Activated T-cell treated with anti-CD3 and anti-CD28 coated beads, Interleukin-2, amount 50 U/mL, for 4 hours (primary cell): ENCODE measurements around the gene PDGFRB. TPM values are rescaled to one million over a fixed set of nuclear protein-coding genes. Genes with fewer than 3 reads are reported as not detected.

ENCODE experiments used
- ATAC-seq, 2 donors: fragments of 200-7000 bp; cut with Tn5 transposase; one replicate each; pipeline ENCODE4 v1.10.0; 2021
- DNase-seq: peaks from one replicate; pipeline ENCODE4 v3.0.0-alpha.2; 2020
- H3K27me3 Mint-ChIP-seq: one replicate; pipeline ENCODE4 v1.8.0; 2021; ENCODE audit warnings: low read depth, mixed read lengths
- H3K36me3 Mint-ChIP-seq: one replicate; pipeline ENCODE4 v1.8.0; 2022; ENCODE audit warnings: mixed read lengths; ENCODE audit not compliant: insufficient read depth
- H3K4me1 Mint-ChIP-seq: one replicate; pipeline ENCODE4 v1.8.0; 2021; ENCODE audit warnings: low read depth, mixed read lengths
- H3K4me3 Mint-ChIP-seq: one replicate; pipeline ENCODE4 v1.8.0; 2021; ENCODE audit warnings: mild to moderate bottlenecking, moderate library complexity, mixed read lengths
- H3K9me3 Mint-ChIP-seq: one replicate; pipeline ENCODE4 v1.8.0; 2021; ENCODE audit warnings: mixed read lengths
- total RNA-seq, 3 donors: library from RNA; stranded (reverse); gene quantifications; one replicate each; pipeline ENCODE4 v1.2.1, GENCODE V29; 2021

Gene PDGFRB
- total RNA-seq, 3 donors from 2014 or later = 0.19 to 0.40 (median 0.37) TPM

DNA sequence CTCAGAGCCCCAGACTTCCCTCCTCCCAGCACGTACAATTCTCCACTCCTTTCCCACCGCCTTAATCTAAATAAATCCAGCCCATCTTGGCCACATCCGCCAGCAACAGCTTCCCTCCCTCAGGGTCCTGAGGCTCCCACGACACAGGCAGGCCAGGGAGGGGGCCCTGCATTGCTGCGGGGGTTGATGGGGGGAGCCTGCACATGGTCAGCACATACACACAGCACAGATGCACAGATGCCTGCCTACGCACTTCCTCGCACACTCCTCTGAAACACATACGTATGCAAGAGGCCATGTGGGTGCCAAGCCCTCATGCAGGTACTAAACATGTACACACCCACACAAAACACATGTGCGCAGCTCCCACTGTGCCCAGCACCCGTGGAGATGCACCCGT lies 14.8 kb downstream of the PDGFRB start:
- no peaks in the 10 kb centered on the region for H3K9me3 Mint-ChIP-seq

DNA sequence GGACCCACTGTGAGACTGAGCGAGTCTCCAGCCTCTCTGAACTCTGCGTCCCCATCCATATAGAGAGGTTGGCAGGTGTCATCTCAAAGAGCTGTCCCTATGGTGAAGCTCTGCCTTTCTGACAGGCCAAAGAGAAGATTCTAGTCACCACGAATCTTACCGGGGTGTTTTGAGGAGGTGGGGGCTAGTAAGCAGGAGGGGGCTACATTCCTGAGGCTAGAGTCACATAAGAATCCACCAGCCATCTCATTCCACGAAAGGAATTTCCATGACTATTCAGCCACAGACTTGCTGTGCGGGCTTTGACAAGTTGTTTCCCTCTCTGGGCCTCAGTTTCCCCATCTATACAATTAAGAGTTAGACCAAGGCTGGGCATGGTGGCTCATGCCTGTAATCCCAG lies 16.3 kb downstream of the PDGFRB start:
- ATAC-seq (no peak), DNase-seq (no peak)
- Mint-ChIP-seq H3K9me3 (no peaks in the 10 kb centered on the region), H3K4me1 (no peaks in the 10 kb centered on the region), H3K27me3 (peaks cover 2% of the 10 kb centered on the region), H3K36me3 (no peaks in the 10 kb centered on the region), H3K4me3 (no peak overlapping the region)

More for the DNA sequence above, 14.8 kb downstream of the PDGFRB start:
- no peak for ATAC-seq
- Mint-ChIP-seq H3K36me3 (no peaks in the 10 kb centered on the region), H3K4me3 (no peak overlapping the region), H3K27me3 (peaks cover 2% of the 10 kb centered on the region), H3K4me1 (no peaks in the 10 kb centered on the region)
- no peak for DNase-seq

GRCh38 chr5:150138551-150139265 lies 16.9 kb downstream of the PDGFRB start:
- Mint-ChIP-seq H3K4me3 (no peak overlapping the region), H3K27me3 (peaks cover 2% of the 10 kb centered on the region), H3K4me1 (no peaks in the 10 kb centered on the region), H3K9me3 (no peaks in the 10 kb centered on the region), H3K36me3 (no peaks in the 10 kb centered on the region)
- DNase-seq (no peak), ATAC-seq (no peak)

- ATAC-seq (no peak), DNase-seq (no peak)
- Mint-ChIP-seq H3K4me1 (no peaks in the 10 kb centered on the region), H3K4me3 (no peak overlapping the region), H3K9me3 (no peaks in the 10 kb centered on the region), H3K36me3 (no peaks in the 10 kb centered on the region), H3K27me3 (peaks cover 2% of the 10 kb centered on the region)
These were observed 17.6 kb downstream of the PDGFRB start for GRCh38 chr5:150137997-150138396.

- Mint-ChIP-seq H3K36me3 (no peaks in the 10 kb centered on the region), H3K9me3 (no peaks in the 10 kb centered on the region), H3K4me3 (no peak overlapping the region), H3K27me3 (peaks cover 2% of the 10 kb centered on the region), H3K4me1 (no peaks in the 10 kb centered on the region)
- DNase-seq (no peak), ATAC-seq (no peak)
These were observed 18.3 kb downstream of the PDGFRB start for GRCh38 chr5:150137168-150137957.

GRCh38 chr5:150136305-150137167 lies 19.1 kb downstream of the PDGFRB start:
- peaks cover 2% of the 10 kb centered on the region for H3K27me3 Mint-ChIP-seq
- H3K36me3 Mint-ChIP-seq = no peaks in the 10 kb centered on the region
- no peaks in the 10 kb centered on the region for H3K4me1 Mint-ChIP-seq
- ATAC-seq = no peak
- H3K9me3 Mint-ChIP-seq = no peaks in the 10 kb centered on the region
- no peak overlapping the region for H3K4me3 Mint-ChIP-seq
- no peak for DNase-seq

DNA sequence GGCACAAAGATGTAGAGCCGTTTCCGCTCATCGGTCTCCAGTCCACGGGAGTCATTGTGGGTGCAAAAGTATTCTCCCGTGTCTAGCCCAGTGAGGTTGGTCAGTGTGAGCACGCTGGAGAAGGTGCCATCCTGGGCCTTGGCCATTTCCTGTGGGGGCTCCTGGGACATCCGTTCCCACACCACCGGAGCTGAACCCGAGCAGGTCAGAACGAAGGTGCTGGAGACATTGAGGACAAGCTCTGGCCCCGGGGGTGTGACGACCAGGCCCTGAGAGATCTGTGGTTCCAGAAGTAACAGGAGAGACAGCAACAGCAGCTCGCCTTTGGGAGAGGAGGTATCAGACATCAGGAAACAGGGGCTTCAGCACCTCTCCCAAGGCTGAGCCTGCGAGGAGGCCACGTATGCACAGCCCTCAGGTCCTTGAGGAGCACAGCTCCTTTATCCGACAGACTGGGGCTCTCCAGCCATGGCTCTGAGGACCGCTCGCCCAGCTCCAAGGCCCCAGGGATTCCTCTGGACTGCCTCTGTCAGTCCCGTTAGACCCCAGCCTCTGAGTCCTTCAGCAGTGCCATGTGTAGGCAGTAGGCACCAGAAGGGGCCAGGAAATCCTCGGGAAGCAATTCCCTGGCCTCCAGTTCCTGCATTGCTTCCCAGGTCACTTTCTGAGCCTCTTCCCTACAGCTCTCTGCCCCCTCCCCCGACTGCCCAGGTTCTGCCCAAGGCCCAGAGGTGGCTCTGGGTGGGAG lies 19.9 kb downstream of the PDGFRB start:
- Mint-ChIP-seq H3K9me3 (no peaks in the 10 kb centered on the region), H3K4me3 (no peak overlapping the region), H3K36me3 (no peaks in the 10 kb centered on the region), H3K4me1 (no peaks in the 10 kb centered on the region), H3K27me3 (peaks cover 2% of the 10 kb centered on the region)
- DNase-seq = no peak
- no peak for ATAC-seq

DNA sequence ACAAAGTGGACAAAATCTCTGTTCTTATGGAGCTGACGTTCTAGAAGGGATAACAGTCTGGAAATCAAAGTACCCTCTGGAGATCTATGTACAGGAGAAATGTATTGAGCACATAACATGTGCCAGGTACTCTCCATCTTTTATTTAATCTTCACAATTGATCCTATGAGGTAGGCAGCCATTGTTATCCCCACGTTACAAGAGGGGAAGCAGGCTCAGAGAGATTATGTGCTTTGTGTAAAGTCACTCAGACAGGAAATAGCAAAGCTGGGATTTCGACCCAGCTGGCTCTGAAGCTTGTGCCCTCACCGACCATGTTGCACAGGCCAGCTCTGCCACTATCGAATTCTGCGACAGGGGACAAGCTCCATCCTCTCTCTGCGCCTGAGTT lies 21.5 kb downstream of the PDGFRB start:
- DNase-seq (no peak), ATAC-seq (no peak)
- no peaks in the 10 kb centered on the region for H3K36me3 Mint-ChIP-seq
- H3K4me1 Mint-ChIP-seq = no peaks in the 10 kb centered on the region
- peaks cover 2% of the 10 kb centered on the region for H3K27me3 Mint-ChIP-seq
- H3K9me3 Mint-ChIP-seq = no peaks in the 10 kb centered on the region
- H3K4me3 Mint-ChIP-seq = no peak overlapping the region

GRCh38 chr5:150133581-150134197 lies 22.0 kb downstream of the PDGFRB start:
- H3K36me3 Mint-ChIP-seq = no peaks in the 10 kb centered on the region
- H3K4me3 Mint-ChIP-seq = no peak overlapping the region
- no peak for ATAC-seq
- peaks cover 2% of the 10 kb centered on the region for H3K27me3 Mint-ChIP-seq
- H3K4me1 Mint-ChIP-seq = no peaks in the 10 kb centered on the region
- H3K9me3 Mint-ChIP-seq = no peaks in the 10 kb centered on the region
- no peak for DNase-seq

- no peaks in the 10 kb centered on the region for H3K27me3 Mint-ChIP-seq
- DNase-seq = no peak
- H3K4me1 Mint-ChIP-seq = no peaks in the 10 kb centered on the region
- no peak for ATAC-seq
- H3K36me3 Mint-ChIP-seq = no peaks in the 10 kb centered on the region
- no peaks in the 10 kb centered on the region for H3K9me3 Mint-ChIP-seq
- H3K4me3 Mint-ChIP-seq = no peak overlapping the region
These were observed 22.9 kb downstream of the PDGFRB start for GRCh38 chr5:150132740-150133139.

DNA sequence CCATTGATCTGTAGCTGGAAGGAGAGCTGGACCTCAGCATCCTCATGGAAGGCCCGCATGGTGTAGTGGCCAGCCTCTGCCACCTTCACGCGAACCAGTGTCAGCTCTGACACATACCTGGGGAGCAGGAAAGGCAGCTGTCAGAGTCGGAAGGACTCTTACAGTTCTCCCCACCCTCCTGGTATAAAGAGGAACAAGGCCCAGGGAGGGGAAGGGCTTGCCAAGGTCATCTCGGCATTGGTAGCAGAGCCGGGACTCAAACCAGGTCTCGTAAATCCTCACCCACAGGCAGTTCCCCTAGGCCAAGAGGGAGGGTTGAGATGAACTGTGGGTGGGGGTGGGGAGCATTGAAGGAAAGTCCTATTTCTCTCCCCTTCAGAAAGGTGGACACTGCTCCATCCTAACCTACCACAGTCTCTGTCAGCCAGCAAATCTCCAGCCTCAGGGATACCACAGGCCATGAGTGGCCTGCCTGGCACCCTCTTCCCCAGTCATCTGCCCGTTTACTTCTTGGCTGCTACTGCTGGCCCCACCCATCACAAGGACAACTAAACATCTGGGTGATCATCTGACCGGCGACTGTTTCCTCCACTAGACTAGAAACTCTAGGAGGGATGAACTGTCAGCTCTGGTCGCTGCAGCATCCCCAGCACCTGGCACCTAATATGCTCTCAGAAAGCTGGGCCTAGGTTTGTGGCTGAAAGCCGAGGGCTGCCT lies 23.5 kb downstream of the PDGFRB start:
- H3K4me3 Mint-ChIP-seq = no peak overlapping the region
- H3K27me3 Mint-ChIP-seq = no peaks in the 10 kb centered on the region
- ATAC-seq (no peak), DNase-seq (no peak)
- H3K4me1 Mint-ChIP-seq = no peaks in the 10 kb centered on the region
- H3K9me3 Mint-ChIP-seq = no peaks in the 10 kb centered on the region
- no peaks in the 10 kb centered on the region for H3K36me3 Mint-ChIP-seq

GRCh38 chr5:150131461-150131860 lies 24.2 kb downstream of the PDGFRB start:
- Mint-ChIP-seq H3K4me3 (no peak overlapping the region), H3K4me1 (no peaks in the 10 kb centered on the region), H3K9me3 (no peaks in the 10 kb centered on the region), H3K36me3 (no peaks in the 10 kb centered on the region), H3K27me3 (no peaks in the 10 kb centered on the region)
- no peak for ATAC-seq
- DNase-seq = no peak

DNA sequence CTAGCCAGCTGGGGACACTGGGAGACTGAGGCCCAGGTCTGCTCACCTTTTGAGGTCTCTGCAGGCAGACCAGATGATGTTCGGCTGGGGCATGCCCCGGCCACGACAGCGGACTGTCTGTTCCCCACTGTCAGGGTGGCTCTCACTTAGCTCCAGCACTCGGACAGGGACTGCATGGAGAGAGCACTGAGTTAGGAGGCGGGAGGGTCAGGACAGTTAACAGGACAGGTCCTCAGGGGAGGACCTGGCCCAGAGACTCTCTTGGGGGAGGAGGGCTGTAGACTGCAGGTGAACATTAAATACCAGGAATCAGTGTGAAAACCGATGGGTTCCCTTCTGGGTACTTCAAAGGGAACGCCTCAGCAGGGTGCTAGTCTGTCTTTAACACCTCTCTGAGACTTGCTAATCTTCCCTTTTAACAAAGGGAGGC lies 25.1 kb downstream of the PDGFRB start:
- no peak overlapping the region for H3K4me3 Mint-ChIP-seq
- ATAC-seq (no peak), DNase-seq (no peak)
- no peaks in the 10 kb centered on the region for H3K4me1 Mint-ChIP-seq
- H3K9me3 Mint-ChIP-seq = no peaks in the 10 kb centered on the region
- no peaks in the 10 kb centered on the region for H3K27me3 Mint-ChIP-seq
- H3K36me3 Mint-ChIP-seq = no peaks in the 10 kb centered on the region
